ENCODE data around the gene RGS6. TPM values are rescaled to one million over a fixed set of nuclear protein-coding genes. Genes with fewer than 3 reads are reported as not detected.

Gene RGS6
- polyA plus RNA-seq, 2 donors = 0.11 to 0.29 TPM

DNA sequence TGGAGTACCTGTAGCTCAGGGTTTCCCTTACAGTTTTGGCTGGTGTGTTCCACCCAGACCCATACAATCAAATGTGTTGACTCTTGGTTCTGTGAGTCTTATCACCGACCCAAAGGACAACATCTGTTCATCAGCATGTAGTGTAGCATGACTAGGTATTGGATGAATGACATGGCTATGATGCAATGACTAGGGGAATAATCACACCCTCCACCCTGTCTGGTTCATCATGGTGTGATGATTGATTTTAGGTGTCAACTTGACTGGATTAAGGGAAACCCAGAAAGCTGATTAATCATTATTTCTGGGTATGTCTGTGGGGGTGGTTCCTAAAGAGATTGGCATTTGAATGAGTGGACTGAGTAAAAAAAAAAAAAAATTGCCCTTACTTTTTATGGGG is 650.4 kb downstream of the RGS6 start:
- H3K9me3 ChIP-seq (ENCODE audit: control insufficient read depth in 2 of 2, insufficient read depth in 1 of 2, low read depth in 1 of 2, low read length in 1 of 2) = peaks cover 0 to 2% of the 10 kb centered on the region in 2 donors
- H3K4me1 ChIP-seq (ENCODE audit: control insufficient read depth in 2 of 2, insufficient read depth in 2 of 2, low read length in 1 of 2) = no peaks in the 10 kb centered on the region
- H3K27me3 ChIP-seq (ENCODE audit: control insufficient read depth in 1 of 2, insufficient read depth in 2 of 2, low read length in 2 of 2) = no peaks in the 10 kb centered on the region
- H3K27ac ChIP-seq (ENCODE audit: low read depth in 2 of 2, low read length in 1 of 2) = no peak overlapping the region
- H3K36me3 ChIP-seq (ENCODE audit: control insufficient read depth in 2 of 2, insufficient read depth in 2 of 2, low read length in 1 of 2) = no peaks in the 10 kb centered on the region
- 74 to 78% methylated on average over 1 of the region's 1 CpG for WGBS, 2 donors
- H3K4me3 ChIP-seq (ENCODE audit: low read depth in 1 of 2, low read length in 2 of 2) = no peak overlapping the region

DNA sequence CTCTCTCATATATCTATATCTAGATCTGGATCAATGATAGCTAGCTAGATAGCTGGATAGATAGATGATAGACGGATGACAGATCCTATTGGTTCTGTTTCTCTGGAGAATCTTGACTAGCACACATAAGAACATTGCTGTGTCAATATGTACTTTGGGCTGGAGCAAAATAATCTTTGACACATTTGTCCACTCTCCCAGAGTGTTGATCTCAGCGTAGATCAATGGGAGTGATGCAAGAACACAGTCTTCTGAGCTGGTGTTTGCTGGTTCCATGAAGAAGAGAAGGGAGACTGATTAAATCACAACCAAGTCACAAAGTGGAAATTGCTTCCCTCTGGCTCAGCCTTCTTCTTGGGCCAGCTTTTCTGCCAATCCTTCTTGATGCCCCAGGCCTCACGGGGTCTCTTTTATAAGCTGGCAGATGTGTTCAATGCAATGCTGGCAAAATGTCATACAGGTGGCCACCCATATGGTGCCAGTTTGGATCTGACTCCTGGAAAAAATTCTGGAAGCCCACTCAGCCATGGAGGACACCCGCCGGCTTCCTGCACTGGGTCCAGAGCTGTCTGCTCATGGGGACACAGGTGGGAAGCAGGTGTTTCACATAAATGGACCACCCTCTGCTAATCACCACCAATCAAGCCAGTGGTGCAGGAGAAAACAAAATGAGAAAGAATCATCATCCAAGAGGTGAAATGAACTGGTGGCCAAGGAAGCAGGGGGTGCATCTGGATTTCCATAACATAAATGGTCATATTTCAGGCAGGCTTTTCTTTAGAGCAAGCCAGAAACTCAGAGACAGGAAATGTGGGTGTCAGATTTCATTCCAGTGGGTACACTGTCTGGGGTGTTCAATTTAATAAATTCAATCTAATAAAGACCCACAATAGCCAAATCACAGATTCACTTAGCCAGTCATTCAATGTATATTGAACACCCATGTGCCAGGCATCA is 651.4 kb downstream of the RGS6 start:
- no peak overlapping the region for H3K4me3 ChIP-seq (ENCODE audit: low read depth in 1 of 2, low read length in 2 of 2)
- no peak overlapping the region for H3K27ac ChIP-seq (ENCODE audit: low read depth in 2 of 2, low read length in 1 of 2)
- no peaks in the 10 kb centered on the region for H3K4me1 ChIP-seq (ENCODE audit: control insufficient read depth in 2 of 2, insufficient read depth in 2 of 2, low read length in 1 of 2)
- WGBS, 2 donors = 68% methylated on average over 5 of the region's 5 CpGs
- no peaks in the 10 kb centered on the region for H3K36me3 ChIP-seq (ENCODE audit: control insufficient read depth in 2 of 2, insufficient read depth in 2 of 2, low read length in 1 of 2)
- H3K27me3 ChIP-seq (ENCODE audit: control insufficient read depth in 1 of 2, insufficient read depth in 2 of 2, low read length in 2 of 2) = no peaks in the 10 kb centered on the region
- peaks cover 0 to 2% of the 10 kb centered on the region in 2 donors for H3K9me3 ChIP-seq (ENCODE audit: control insufficient read depth in 2 of 2, insufficient read depth in 1 of 2, low read depth in 1 of 2, low read length in 1 of 2)

GRCh38 chr14:72588521-72588920 is 656.3 kb downstream of the RGS6 start:
- Histone ChIP-seq H3K36me3 (ENCODE audit: control insufficient read depth in 2 of 2, insufficient read depth in 2 of 2, low read length in 1 of 2) (no peaks in the 10 kb centered on the region), H3K9me3 (ENCODE audit: control insufficient read depth in 2 of 2, insufficient read depth in 1 of 2, low read depth in 1 of 2, low read length in 1 of 2) (peaks cover 0 to 2% of the 10 kb centered on the region in 2 donors), H3K27ac (ENCODE audit: low read depth in 2 of 2, low read length in 1 of 2) (no peak overlapping the region), H3K27me3 (ENCODE audit: control insufficient read depth in 1 of 2, insufficient read depth in 2 of 2, low read length in 2 of 2) (no peaks in the 10 kb centered on the region), H3K4me1 (ENCODE audit: control insufficient read depth in 2 of 2, insufficient read depth in 2 of 2, low read length in 1 of 2) (no peaks in the 10 kb centered on the region), H3K4me3 (ENCODE audit: low read depth in 1 of 2, low read length in 2 of 2) (no peak overlapping the region)
- 81 to 82% methylated on average over 5 of the region's 5 CpGs for WGBS, 2 donors

DNA sequence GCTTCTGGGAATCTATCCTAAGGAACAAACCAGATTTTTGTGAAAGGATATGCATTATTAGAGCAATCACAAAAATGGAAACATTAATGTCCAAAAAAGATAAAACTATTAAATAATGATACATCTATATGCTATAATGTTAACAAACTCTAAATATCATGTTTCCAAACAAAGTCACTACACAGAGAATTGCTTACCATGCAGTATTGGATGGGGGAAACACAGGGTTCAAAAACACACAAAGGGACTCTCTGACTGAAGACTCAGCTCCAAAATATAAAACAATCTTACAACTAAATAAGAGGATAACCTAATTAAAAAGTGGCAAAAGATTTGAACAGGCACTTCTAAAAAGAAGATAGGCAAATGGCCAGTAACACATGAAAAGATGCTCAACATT is 657.4 kb downstream of the RGS6 start:
- H3K36me3 ChIP-seq (ENCODE audit: control insufficient read depth in 2 of 2, insufficient read depth in 2 of 2, low read length in 1 of 2) = no peaks in the 10 kb centered on the region
- no peaks in the 10 kb centered on the region for H3K27me3 ChIP-seq (ENCODE audit: control insufficient read depth in 1 of 2, insufficient read depth in 2 of 2, low read length in 2 of 2)
- peaks cover 0 to 2% of the 10 kb centered on the region in 2 donors for H3K9me3 ChIP-seq (ENCODE audit: control insufficient read depth in 2 of 2, insufficient read depth in 1 of 2, low read depth in 1 of 2, low read length in 1 of 2)
- no peaks in the 10 kb centered on the region for H3K4me1 ChIP-seq (ENCODE audit: control insufficient read depth in 2 of 2, insufficient read depth in 2 of 2, low read length in 1 of 2)
- no peak overlapping the region for H3K27ac ChIP-seq (ENCODE audit: low read depth in 2 of 2, low read length in 1 of 2)
- no peak overlapping the region for H3K4me3 ChIP-seq (ENCODE audit: low read depth in 1 of 2, low read length in 2 of 2)

- Histone ChIP-seq H3K27ac (ENCODE audit: low read depth in 2 of 2, low read length in 1 of 2) (no peak overlapping the region), H3K4me1 (ENCODE audit: control insufficient read depth in 2 of 2, insufficient read depth in 2 of 2, low read length in 1 of 2) (no peaks in the 10 kb centered on the region), H3K36me3 (ENCODE audit: control insufficient read depth in 2 of 2, insufficient read depth in 2 of 2, low read length in 1 of 2) (no peaks in the 10 kb centered on the region), H3K4me3 (ENCODE audit: low read depth in 1 of 2, low read length in 2 of 2) (no peak overlapping the region), H3K27me3 (ENCODE audit: control insufficient read depth in 1 of 2, insufficient read depth in 2 of 2, low read length in 2 of 2) (no peaks in the 10 kb centered on the region), H3K9me3 (ENCODE audit: control insufficient read depth in 2 of 2, insufficient read depth in 1 of 2, low read depth in 1 of 2, low read length in 1 of 2) (peaks cover 0 to 2% of the 10 kb centered on the region in 2 donors)
- 57 to 73% methylated on average over 7 of the region's 7 CpGs for WGBS, 2 donors
Observed at GRCh38 chr14:72590577-72590976, 658.3 kb downstream of the RGS6 start.

DNA sequence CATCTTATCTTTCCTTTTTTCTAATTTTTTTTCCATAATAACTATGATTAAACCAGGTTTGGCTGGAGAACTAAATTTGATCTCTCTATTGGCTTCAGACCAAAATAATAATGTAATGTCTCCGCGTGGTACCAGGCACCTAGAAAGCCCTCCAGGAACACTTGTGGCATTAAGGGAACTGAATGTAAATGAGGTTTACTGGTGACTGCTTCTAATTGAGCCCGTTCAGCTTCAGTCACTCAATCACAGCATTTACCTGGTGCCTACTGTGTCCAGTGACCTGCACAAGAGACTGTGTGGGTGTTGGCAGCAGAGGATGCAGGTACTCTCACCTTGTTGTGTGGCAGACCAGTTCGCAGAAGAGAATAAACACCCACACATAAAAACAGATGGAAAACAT is 659.2 kb downstream of the RGS6 start:
- H3K36me3 ChIP-seq (ENCODE audit: control insufficient read depth in 2 of 2, insufficient read depth in 2 of 2, low read length in 1 of 2) = no peaks in the 10 kb centered on the region
- no peaks in the 10 kb centered on the region for H3K27me3 ChIP-seq (ENCODE audit: control insufficient read depth in 1 of 2, insufficient read depth in 2 of 2, low read length in 2 of 2)
- H3K27ac ChIP-seq (ENCODE audit: low read depth in 2 of 2, low read length in 1 of 2) = no peak overlapping the region
- no peak overlapping the region for H3K4me3 ChIP-seq (ENCODE audit: low read depth in 1 of 2, low read length in 2 of 2)
- 65 to 73% methylated on average over 4 of the region's 4 CpGs for WGBS, 2 donors
- no peaks in the 10 kb centered on the region for H3K4me1 ChIP-seq (ENCODE audit: control insufficient read depth in 2 of 2, insufficient read depth in 2 of 2, low read length in 1 of 2)
- peaks cover 0 to 2% of the 10 kb centered on the region in 2 donors for H3K9me3 ChIP-seq (ENCODE audit: control insufficient read depth in 2 of 2, insufficient read depth in 1 of 2, low read depth in 1 of 2, low read length in 1 of 2)

DNA sequence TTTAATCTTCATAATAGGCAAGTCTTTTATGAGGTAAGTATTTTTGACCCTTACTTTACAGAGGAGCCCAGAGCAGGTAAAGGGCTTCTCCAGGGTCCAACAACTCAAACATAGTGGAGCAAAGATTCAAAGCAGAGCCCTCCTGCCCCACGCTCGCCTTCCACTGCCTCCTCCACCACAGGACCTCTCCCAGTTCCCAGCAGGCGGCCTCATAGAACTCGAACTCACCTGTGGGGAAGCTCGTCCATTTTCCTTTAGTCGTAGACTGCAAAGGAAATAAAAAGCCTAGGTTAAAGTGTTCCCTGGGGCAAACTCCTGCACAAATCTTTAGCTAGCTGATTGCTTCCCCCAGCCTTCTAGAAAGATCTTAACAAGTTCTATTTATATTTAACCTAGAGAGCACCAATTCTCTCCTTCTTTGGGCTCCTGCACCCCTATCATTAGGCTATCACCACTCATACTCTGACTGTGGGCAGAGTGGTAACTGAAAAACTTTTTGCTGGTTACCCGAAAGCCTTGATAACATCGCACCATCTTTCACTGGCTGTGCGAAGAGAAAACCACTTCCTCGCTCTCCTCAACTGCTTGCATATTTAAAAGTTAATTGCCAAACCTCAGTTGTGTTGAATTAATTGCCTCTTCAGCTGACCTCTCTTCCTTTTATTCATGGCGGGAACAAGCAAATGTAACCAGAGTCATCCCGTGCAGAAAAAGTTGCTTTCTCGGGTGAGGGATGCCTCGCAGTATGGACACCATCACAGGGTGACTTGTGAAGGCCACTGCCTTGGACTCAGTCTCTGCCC is 662.1 kb downstream of the RGS6 start:
- Histone ChIP-seq H3K27me3 (ENCODE audit: control insufficient read depth in 1 of 2, insufficient read depth in 2 of 2, low read length in 2 of 2) (no peaks in the 10 kb centered on the region), H3K27ac (ENCODE audit: low read depth in 2 of 2, low read length in 1 of 2) (no peak overlapping the region), H3K4me3 (ENCODE audit: low read depth in 1 of 2, low read length in 2 of 2) (no peak overlapping the region), H3K9me3 (ENCODE audit: control insufficient read depth in 2 of 2, insufficient read depth in 1 of 2, low read depth in 1 of 2, low read length in 1 of 2) (no peaks in the 10 kb centered on the region), H3K36me3 (ENCODE audit: control insufficient read depth in 2 of 2, insufficient read depth in 2 of 2, low read length in 1 of 2) (no peaks in the 10 kb centered on the region), H3K4me1 (ENCODE audit: control insufficient read depth in 2 of 2, insufficient read depth in 2 of 2, low read length in 1 of 2) (no peaks in the 10 kb centered on the region)
- 75 to 78% methylated on average over 14 of the region's 14 CpGs for WGBS, 2 donors

- 90 to 94% methylated on average over 8 of the region's 8 CpGs for WGBS, 2 donors
- H3K9me3 ChIP-seq (ENCODE audit: control insufficient read depth in 2 of 2, insufficient read depth in 1 of 2, low read depth in 1 of 2, low read length in 1 of 2) = no peaks in the 10 kb centered on the region
Observed at GRCh38 chr14:72595152-72595862, 663.1 kb downstream of the RGS6 start.

More at GRCh38 chr14:72595152-72595862, 663.1 kb downstream of the RGS6 start:
- no peaks in the 10 kb centered on the region for H3K4me1 ChIP-seq (ENCODE audit: control insufficient read depth in 2 of 2, insufficient read depth in 2 of 2, low read length in 1 of 2)
- no peak overlapping the region for H3K27ac ChIP-seq (ENCODE audit: low read depth in 2 of 2, low read length in 1 of 2)
- H3K36me3 ChIP-seq (ENCODE audit: control insufficient read depth in 2 of 2, insufficient read depth in 2 of 2, low read length in 1 of 2) = no peaks in the 10 kb centered on the region
- H3K4me3 ChIP-seq (ENCODE audit: low read depth in 1 of 2, low read length in 2 of 2) = no peak overlapping the region
- H3K27me3 ChIP-seq (ENCODE audit: control insufficient read depth in 1 of 2, insufficient read depth in 2 of 2, low read length in 2 of 2) = no peaks in the 10 kb centered on the region

Measured in esophagus (tissue), 2 donors.